Liver (tissue), 9 donors: Measurements from ENCODE around the gene OSTM1. TPM values are rescaled to one million over a fixed set of nuclear protein-coding genes. Genes with fewer than 3 reads are reported as not detected.

Source experiments
- DNase-seq: peaks from one replicate; pipeline ENCODE4 v3.0.0-alpha.2; 2017; ENCODE audit warnings: low spot score
- H3K27ac ChIP-seq, 2 donors: one replicate each; pipeline ENCODE4 v1.7.0; 2013; ENCODE audit warnings: inconsistent platforms in 2 of 2, low read length in 2 of 2, control low read depth in 1 of 2, low read depth in 1 of 2, mild to moderate bottlenecking in 1 of 2
- H3K27me3 ChIP-seq, 4 donors: one replicate each; pipeline versions ENCODE4 v1.6.1 to v1.7.0; 2013; ENCODE audit warnings: low read length in 3 of 4, inconsistent platforms in 1 of 4, mild to moderate bottlenecking in 1 of 4, moderate library complexity in 1 of 4; ENCODE audit not compliant: control insufficient read depth in 4 of 4, insufficient read depth in 4 of 4
- H3K36me3 ChIP-seq, 4 donors: one replicate each; pipeline versions ENCODE4 v1.6.1 to v1.7.0; 2013; ENCODE audit warnings: low read length in 3 of 4, mild to moderate bottlenecking in 3 of 4, low read depth in 1 of 4, moderate library complexity in 1 of 4; ENCODE audit not compliant: control insufficient read depth in 4 of 4, insufficient read depth in 3 of 4
- H3K4me1 ChIP-seq, 4 donors: one replicate each; pipeline versions ENCODE4 v1.6.1 to v1.7.0; 2013; ENCODE audit warnings: low read length in 3 of 4, mild to moderate bottlenecking in 3 of 4, moderate library complexity in 1 of 4; ENCODE audit not compliant: control insufficient read depth in 4 of 4, insufficient read depth in 4 of 4
- H3K4me3 ChIP-seq, 3 donors: one replicate each; pipeline versions ENCODE4 v1.6.1 to v1.7.0; 2013; ENCODE audit warnings: low read length in 3 of 3, control low read depth in 1 of 3, low read depth in 1 of 3, mild to moderate bottlenecking in 1 of 3
- H3K9ac ChIP-seq, 2 donors: one replicate each; pipeline ENCODE4 v1.7.0; 2013; ENCODE audit warnings: low read length in 2 of 2, mild to moderate bottlenecking in 2 of 2, moderate library complexity in 2 of 2, control low read depth in 1 of 2, low read depth in 1 of 2
- H3K9me3 ChIP-seq, 4 donors: one replicate each; pipeline versions ENCODE4 v1.6.1 to v1.7.0; 2013; ENCODE audit warnings: low read length in 3 of 4; ENCODE audit not compliant: control insufficient read depth in 4 of 4
- EGR1 ChIP-seq, 2 donors: IDR thresholded peaks; 2 replicates each; pipeline ENCODE4 v1.6.1; 2016 to 2018; ENCODE audit warnings: antibody characterized with exemption in 2 of 2, low read depth in 2 of 2
- FOXA1 ChIP-seq: IDR thresholded peaks from 2 replicates; pipeline ENCODE4 v1.6.1; 2016; ENCODE audit warnings: antibody characterized with exemption
- FOXA2 ChIP-seq: IDR thresholded peaks from 2 replicates; pipeline ENCODE4 v1.6.1; 2016; ENCODE audit warnings: antibody characterized with exemption
- GABPA ChIP-seq, 2 donors: IDR thresholded peaks in 1 of 2; conservative IDR thresholded peaks in 1 of 2; 2 replicates each; pipeline ENCODE4 v1.6.1; 2016; ENCODE audit warnings: antibody characterized with exemption in 2 of 2, mild to moderate bottlenecking in 1 of 2, moderate library complexity in 1 of 2
- HNF4A ChIP-seq, 2 donors: conservative IDR thresholded peaks; 2 replicates each; pipeline ENCODE4 v1.6.1; 2016; ENCODE audit warnings: antibody characterized with exemption in 2 of 2, mild to moderate bottlenecking in 2 of 2
- HNF4G ChIP-seq: IDR thresholded peaks from 2 replicates; pipeline ENCODE4 v1.6.1; 2016; ENCODE audit warnings: antibody characterized with exemption
- JUND ChIP-seq, 2 donors: IDR thresholded peaks; 2 replicates each; pipeline ENCODE4 v1.6.1; 2016; ENCODE audit warnings: antibody characterized with exemption in 2 of 2
- MAX ChIP-seq: IDR thresholded peaks from 2 replicates; pipeline ENCODE4 v1.6.1; 2016; ENCODE audit warnings: antibody characterized with exemption
- NR2F2 ChIP-seq: IDR thresholded peaks from 2 replicates; pipeline ENCODE4 v1.6.1; 2016; ENCODE audit warnings: antibody characterized with exemption
- RAD21 ChIP-seq, 2 donors: IDR thresholded peaks; 2 replicates each; pipeline ENCODE4 v1.6.1; 2016; ENCODE audit warnings: antibody characterized with exemption in 2 of 2, mild to moderate bottlenecking in 2 of 2
- RXRA ChIP-seq, 2 donors: IDR thresholded peaks; 2 replicates each; pipeline ENCODE4 v1.6.1; 2017 to 2018; ENCODE audit warnings: antibody characterized with exemption in 2 of 2, mild to moderate bottlenecking in 1 of 2
- SP1 ChIP-seq: IDR thresholded peaks from 2 replicates; pipeline ENCODE4 v1.6.1; 2018; ENCODE audit warnings: antibody characterized with exemption, mild to moderate bottlenecking
- TAF1 ChIP-seq: conservative IDR thresholded peaks from 2 replicates; pipeline ENCODE4 v1.6.1; 2016; ENCODE audit warnings: antibody characterized with exemption, mild to moderate bottlenecking
- YY1 ChIP-seq: IDR thresholded peaks from 2 replicates; pipeline ENCODE4 v1.6.1; 2016; ENCODE audit warnings: antibody characterized with exemption, mild to moderate bottlenecking
- ZBTB33 ChIP-seq: IDR thresholded peaks from 2 replicates; pipeline ENCODE4 v1.6.1; 2016; ENCODE audit warnings: antibody characterized with exemption
- WGBS: extraction: QIAGEN DNeasy Blood & Tissue Kit; methylation state at CpG from one replicate; pipeline ENCODE4 v1.1.7; 2013; 5-methylcytosine and 5-hydroxymethylcytosine counted together
- polyA plus RNA-seq, 2 donors: library from polyadenylated mRNA; stranded (reverse) in 1 of 2; unstranded in 1 of 2; fragments of 200-250 nt in 1 of 2; fragments of >200 nt in 1 of 2; fragmentation: Nextera tagmentation in 1 of 2; extraction: Ambion mirVana in 1 of 2; gene quantifications; one replicate each; pipeline versions ENCODE4 v1.2.1 to v1.2.3, GENCODE V29; 2013 to 2015
- total RNA-seq, 2 donors: library from RNA; depleted of rRNA; stranded (reverse); fragments of >200 nt; gene quantifications; one replicate each; pipeline ENCODE4 v1.2.3, GENCODE V29; 2014
- TF ChIP-seq, protein P1 (sequence below): IDR thresholded peaks from 2 replicates; pipeline ENCODE4 v1.6.1; 2016; ENCODE audit warnings: antibody characterized with exemption, mild to moderate bottlenecking
- TF ChIP-seq, protein P2 (sequence below): fragments of 150-350 bp; IDR thresholded peaks from 2 replicates; pipeline ENCODE4 v1.5.1; 2017; ENCODE audit warnings: improper control_type of control experiment, low read depth, low read length; ENCODE audit not compliant: missing input control
- TF ChIP-seq, protein P3 (sequence below): IDR thresholded peaks from 2 replicates; pipeline ENCODE4 v1.6.1; 2016; ENCODE audit warnings: antibody characterized with exemption
- donor health status: healthy.
- donor health status: healthy.
- donor health status: healthy.
- donor health status: healthy.
- donor health status: healthy.

Gene OSTM1
- total and polyA plus RNA-seq, 4 donors, result 8.8 to 33.3 (median 11.3) TPM

GRCh38 chr6:108082539-108082938, 8.0 kb upstream of the OSTM1 start:
- no peak overlapping the region for H3K9ac ChIP-seq
- H3K9me3 ChIP-seq, result no peaks in the 10 kb centered on the region
- H3K27ac ChIP-seq, result no peak overlapping the region
- no peak overlapping the region for H3K4me3 ChIP-seq
- DNase-seq, result no peak
- no peaks in the 10 kb centered on the region for H3K36me3 ChIP-seq
- H3K4me1 ChIP-seq, result no peaks in the 10 kb centered on the region
- no peaks in the 10 kb centered on the region for H3K27me3 ChIP-seq
- WGBS, result 28% methylated on average over 1 of the region's 1 CpG
- TF ChIP-seq FOXA1 (no peak), HNF4A (conservative IDR thresholded peaks at IDR 0.05) (peak; percentile 38 to 60), JUND (IDR thresholded peaks at IDR 0.05) (peak in 1 of 2 donors; percentile 28), FOXA2 (no peak), RXRA (IDR thresholded peaks at IDR 0.05) (no peak), SP1 (no peak)

DNA sequence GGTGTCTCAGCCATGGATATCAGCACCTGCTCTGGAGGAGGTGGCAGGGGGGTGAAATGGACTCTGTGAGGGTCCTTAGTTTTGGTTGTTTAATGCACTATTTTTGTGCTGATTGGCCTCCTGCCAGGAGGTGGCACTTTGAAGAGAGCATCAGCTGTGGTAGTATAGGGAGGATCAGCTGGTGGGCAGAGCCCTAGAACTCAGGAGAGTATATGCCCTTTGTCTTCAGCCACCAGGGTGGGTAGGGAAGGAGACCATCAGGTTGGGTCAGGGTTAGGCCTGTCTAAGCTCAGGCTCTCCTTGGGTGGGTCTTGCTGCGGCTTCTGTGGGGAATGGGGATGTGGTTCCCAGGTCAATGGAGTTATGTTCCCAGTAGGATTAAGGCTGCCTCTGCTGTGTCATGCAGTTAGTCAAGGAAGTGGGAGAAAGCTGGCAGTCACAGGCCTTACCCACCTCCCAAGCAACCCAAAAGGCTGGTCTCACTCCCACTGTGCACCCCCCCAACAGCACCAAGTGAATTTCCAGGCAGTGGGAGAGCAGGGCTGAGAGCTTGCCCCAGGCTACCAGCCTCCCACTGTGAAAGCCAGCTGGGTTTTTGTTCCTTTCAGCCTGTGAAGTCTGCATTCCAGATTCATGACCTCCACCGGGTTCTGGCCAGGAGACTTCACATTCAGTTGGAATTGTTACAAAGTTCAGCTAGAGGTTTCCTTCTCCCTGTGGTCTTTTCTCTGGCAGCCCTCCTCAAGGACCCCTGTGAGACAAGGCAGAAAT, 5.7 kb upstream of the OSTM1 start:
- DNase-seq, result no peak
- 84% methylated on average over 2 of the region's 2 CpGs for WGBS

More for the DNA sequence above, 5.7 kb upstream of the OSTM1 start:
- H3K4me3 ChIP-seq, result no peak overlapping the region
- H3K4me1 ChIP-seq, result peaks cover 0 to 2% (median 0%) of the 10 kb centered on the region in 4 donors
- TF ChIP-seq YY1 (no peak), RXRA (IDR thresholded peaks at IDR 0.05) (no peak), TAF1 (no peak), SP1 (no peak), GABPA (IDR thresholded peaks at IDR 0.05 in 1 of 2, conservative IDR thresholded peaks at IDR 0.05 in 1 of 2) (no peak), RAD21 (IDR thresholded peaks at IDR 0.05) (no peak), MAX (no peak), ZBTB33 (no peak), JUND (IDR thresholded peaks at IDR 0.05) (no peak), HNF4G (no peak), EGR1 (IDR thresholded peaks at IDR 0.05; ENCODE audit: low read depth in 2 of 2) (no peak), NR2F2 (no peak), HNF4A (conservative IDR thresholded peaks at IDR 0.05) (no peak), FOXA1 (no peak), FOXA2 (no peak)
- TF ChIP-seq, protein P1, sequence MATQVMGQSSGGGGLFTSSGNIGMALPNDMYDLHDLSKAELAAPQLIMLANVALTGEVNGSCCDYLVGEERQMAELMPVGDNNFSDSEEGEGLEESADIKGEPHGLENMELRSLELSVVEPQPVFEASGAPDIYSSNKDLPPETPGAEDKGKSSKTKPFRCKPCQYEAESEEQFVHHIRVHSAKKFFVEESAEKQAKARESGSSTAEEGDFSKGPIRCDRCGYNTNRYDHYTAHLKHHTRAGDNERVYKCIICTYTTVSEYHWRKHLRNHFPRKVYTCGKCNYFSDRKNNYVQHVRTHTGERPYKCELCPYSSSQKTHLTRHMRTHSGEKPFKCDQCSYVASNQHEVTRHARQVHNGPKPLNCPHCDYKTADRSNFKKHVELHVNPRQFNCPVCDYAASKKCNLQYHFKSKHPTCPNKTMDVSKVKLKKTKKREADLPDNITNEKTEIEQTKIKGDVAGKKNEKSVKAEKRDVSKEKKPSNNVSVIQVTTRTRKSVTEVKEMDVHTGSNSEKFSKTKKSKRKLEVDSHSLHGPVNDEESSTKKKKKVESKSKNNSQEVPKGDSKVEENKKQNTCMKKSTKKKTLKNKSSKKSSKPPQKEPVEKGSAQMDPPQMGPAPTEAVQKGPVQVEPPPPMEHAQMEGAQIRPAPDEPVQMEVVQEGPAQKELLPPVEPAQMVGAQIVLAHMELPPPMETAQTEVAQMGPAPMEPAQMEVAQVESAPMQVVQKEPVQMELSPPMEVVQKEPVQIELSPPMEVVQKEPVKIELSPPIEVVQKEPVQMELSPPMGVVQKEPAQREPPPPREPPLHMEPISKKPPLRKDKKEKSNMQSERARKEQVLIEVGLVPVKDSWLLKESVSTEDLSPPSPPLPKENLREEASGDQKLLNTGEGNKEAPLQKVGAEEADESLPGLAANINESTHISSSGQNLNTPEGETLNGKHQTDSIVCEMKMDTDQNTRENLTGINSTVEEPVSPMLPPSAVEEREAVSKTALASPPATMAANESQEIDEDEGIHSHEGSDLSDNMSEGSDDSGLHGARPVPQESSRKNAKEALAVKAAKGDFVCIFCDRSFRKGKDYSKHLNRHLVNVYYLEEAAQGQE, result no peak
- TF ChIP-seq, protein P2, sequence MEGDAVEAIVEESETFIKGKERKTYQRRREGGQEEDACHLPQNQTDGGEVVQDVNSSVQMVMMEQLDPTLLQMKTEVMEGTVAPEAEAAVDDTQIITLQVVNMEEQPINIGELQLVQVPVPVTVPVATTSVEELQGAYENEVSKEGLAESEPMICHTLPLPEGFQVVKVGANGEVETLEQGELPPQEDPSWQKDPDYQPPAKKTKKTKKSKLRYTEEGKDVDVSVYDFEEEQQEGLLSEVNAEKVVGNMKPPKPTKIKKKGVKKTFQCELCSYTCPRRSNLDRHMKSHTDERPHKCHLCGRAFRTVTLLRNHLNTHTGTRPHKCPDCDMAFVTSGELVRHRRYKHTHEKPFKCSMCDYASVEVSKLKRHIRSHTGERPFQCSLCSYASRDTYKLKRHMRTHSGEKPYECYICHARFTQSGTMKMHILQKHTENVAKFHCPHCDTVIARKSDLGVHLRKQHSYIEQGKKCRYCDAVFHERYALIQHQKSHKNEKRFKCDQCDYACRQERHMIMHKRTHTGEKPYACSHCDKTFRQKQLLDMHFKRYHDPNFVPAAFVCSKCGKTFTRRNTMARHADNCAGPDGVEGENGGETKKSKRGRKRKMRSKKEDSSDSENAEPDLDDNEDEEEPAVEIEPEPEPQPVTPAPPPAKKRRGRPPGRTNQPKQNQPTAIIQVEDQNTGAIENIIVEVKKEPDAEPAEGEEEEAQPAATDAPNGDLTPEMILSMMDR, result no peak
- TF ChIP-seq, protein P3, sequence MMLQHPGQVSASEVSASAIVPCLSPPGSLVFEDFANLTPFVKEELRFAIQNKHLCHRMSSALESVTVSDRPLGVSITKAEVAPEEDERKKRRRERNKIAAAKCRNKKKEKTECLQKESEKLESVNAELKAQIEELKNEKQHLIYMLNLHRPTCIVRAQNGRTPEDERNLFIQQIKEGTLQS, result no peak
- no peaks in the 10 kb centered on the region for H3K9me3 ChIP-seq
- H3K36me3 ChIP-seq, result no peaks in the 10 kb centered on the region
- H3K27me3 ChIP-seq, result no peaks in the 10 kb centered on the region
- H3K27ac ChIP-seq, result no peak overlapping the region
- no peak overlapping the region for H3K9ac ChIP-seq
